ENCODE results near the gene PRDM10.

DNA sequence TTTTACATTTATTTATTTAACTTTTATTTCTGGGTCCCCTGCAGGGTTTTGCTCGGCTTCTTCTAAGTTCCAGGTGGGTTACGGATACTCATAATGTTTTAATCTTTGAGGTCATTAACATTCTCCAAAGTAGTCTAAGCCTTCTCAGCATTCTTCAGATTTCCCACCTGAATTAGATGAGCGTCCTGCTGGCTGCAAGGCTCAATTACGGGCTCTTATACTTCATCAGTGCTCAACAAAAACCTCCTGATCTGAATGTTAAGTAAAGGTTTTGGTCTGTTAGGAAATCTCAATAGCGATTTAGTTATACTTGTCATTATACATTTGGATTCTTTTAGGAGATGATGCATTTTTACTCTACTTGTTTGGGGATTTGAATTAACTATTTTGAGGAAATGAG is 80.0 kb downstream of the PRDM10 start:
- TF ChIP-seq POLR2A (IDR thresholded peaks at IDR 0.05) (no peak), CTCF (IDR thresholded peaks at IDR 0.05) (no peak)
